D721Med (cell line): ENCODE results near the gene KCNT1.

Source experiments
- DNase-seq: peaks from one replicate; pipeline ENCODE4 v3.0.0; 2011; ENCODE audit warnings: low spot score; ENCODE audit not compliant: insufficient read length
- FAIRE-seq: peaks from 2 replicates; lab custom pipeline; 2011; peaks lifted over from hg19 to GRCh38; lab: Jason Lieb, UNC
- TF ChIP-seq, protein P1 (sequence below): IDR thresholded peaks from 2 replicates; pipeline ENCODE4 v1.5.1; 2012; ENCODE audit warnings: mild to moderate bottlenecking, control low read depth; ENCODE audit not compliant: insufficient read depth; ENCODE audit errors: missing control alignments

Gene KCNT1

DNA sequence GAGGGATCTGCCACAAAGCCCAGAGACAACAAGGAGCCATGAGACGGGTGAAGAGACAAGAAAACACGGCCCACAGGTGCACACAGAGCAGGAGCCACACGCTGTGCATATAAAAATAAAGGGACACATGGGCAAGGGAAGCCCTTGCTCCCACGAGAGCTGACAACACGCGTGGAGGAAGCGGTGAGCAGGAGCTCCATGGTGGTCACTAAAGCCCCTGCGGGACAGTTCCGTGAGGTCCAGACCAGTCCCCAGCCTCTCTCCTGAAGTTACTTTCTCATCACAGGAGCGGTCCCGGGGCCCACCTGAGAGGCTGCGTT lies 114.6 kb downstream of the KCNT1 start:
- DNase-seq (no peak), FAIRE-seq (no peak)
- TF ChIP-seq, protein P1, sequence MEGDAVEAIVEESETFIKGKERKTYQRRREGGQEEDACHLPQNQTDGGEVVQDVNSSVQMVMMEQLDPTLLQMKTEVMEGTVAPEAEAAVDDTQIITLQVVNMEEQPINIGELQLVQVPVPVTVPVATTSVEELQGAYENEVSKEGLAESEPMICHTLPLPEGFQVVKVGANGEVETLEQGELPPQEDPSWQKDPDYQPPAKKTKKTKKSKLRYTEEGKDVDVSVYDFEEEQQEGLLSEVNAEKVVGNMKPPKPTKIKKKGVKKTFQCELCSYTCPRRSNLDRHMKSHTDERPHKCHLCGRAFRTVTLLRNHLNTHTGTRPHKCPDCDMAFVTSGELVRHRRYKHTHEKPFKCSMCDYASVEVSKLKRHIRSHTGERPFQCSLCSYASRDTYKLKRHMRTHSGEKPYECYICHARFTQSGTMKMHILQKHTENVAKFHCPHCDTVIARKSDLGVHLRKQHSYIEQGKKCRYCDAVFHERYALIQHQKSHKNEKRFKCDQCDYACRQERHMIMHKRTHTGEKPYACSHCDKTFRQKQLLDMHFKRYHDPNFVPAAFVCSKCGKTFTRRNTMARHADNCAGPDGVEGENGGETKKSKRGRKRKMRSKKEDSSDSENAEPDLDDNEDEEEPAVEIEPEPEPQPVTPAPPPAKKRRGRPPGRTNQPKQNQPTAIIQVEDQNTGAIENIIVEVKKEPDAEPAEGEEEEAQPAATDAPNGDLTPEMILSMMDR = no peak

- FAIRE-seq = no peak
- DNase-seq = no peak
- TF ChIP-seq, protein P1 = no peak
Measured at GRCh38 chr9:135817951-135818717, 116.1 kb downstream of the KCNT1 start.

GRCh38 chr9:135818718-135819475 lies 116.9 kb downstream of the KCNT1 start:
- DNase-seq (no peak), FAIRE-seq (no peak)
- TF ChIP-seq, protein P1 = no peak

GRCh38 chr9:135819905-135820304 lies 117.9 kb downstream of the KCNT1 start:
- no peak for FAIRE-seq
- no peak for DNase-seq
- TF ChIP-seq, protein P1 = no peak

- no peak for DNase-seq
- TF ChIP-seq, protein P1 = no peak
- no peak for FAIRE-seq
Measured at GRCh38 chr9:135820661-135821060, 118.7 kb downstream of the KCNT1 start.

GRCh38 chr9:135821116-135821515 lies 119.1 kb downstream of the KCNT1 start:
- DNase-seq (no peak), FAIRE-seq (no peak)
- TF ChIP-seq, protein P1 = no peak
